B cell (primary cell): ENCODE measurements around the gene NCBP2. TPM values are rescaled to one million over a fixed set of nuclear protein-coding genes. Genes with fewer than 3 reads are reported as not detected.
"Not testable (repeated sequence)": the region's sequence is repeated elsewhere in the genome, so short reads cannot be mapped to it uniquely, and the experiment has no call there.

Experiments
- ATAC-seq: fragments of 200-7000 bp; cut with Tn5 transposase; one replicate; pipeline ENCODE4 v1.10.0; 2021; ENCODE audit warnings: low read depth, mild to moderate bottlenecking, moderate number of reproducible peaks, moderate library complexity
- CTCF ChIA-PET: fragments of 350-600 bp; sonication (Branson Sonifier 250); formaldehyde crosslinking; loops from one replicate; lab custom pipeline; 2021; ENCODE audit warnings: antibody characterized with exemption, inconsistent platforms; lab: Charles Lee
- POLR2A ChIA-PET: fragments of 350-600 bp; sonication (Branson Sonifier 250); formaldehyde crosslinking; loops from one replicate; lab custom pipeline; 2021; ENCODE audit warnings: antibody characterized with exemption; lab: Charles Lee
- DNase-seq: peaks from one replicate; pipeline ENCODE4 v3.0.0; 2013
- H2AFZ ChIP-seq: 2 replicates; pipeline ENCODE4 v1.6.1; 2012; ENCODE audit warnings: mild to moderate bottlenecking, low read depth, low read length; ENCODE audit not compliant: insufficient read depth, poor library complexity, severe bottlenecking
- H3K27ac ChIP-seq, 2 donors: 1 replicate in 1 of 2; 2 replicates in 1 of 2; pipeline ENCODE4 v1.5.1; 2012 to 2013; ENCODE audit warnings: low read length in 2 of 2, mild to moderate bottlenecking in 2 of 2, moderate library complexity in 1 of 2
- H3K27me3 ChIP-seq, 4 experiments: fragments of 200-600 bp in 1 of 4; sonication (generic) in 1 of 4; replicated peaks in 1 of 4; 1 replicate in 2 of 4; 2 replicates in 2 of 4; pipeline versions ENCODE4 v1.6.1 to v1.7.0; 2013 to 2016; ENCODE audit warnings: low read length in 3 of 4, mild to moderate bottlenecking in 2 of 4, mixed read lengths in 1 of 4, moderate library complexity in 1 of 4; ENCODE audit not compliant: insufficient read depth in 4 of 4, control insufficient read depth in 3 of 4; ENCODE audit errors: control extremely low read depth in 1 of 4
- H3K36me3 ChIP-seq, 2 experiments: replicated peaks in 1 of 2; 1 replicate in 1 of 2; 2 replicates in 1 of 2; pipeline versions ENCODE4 v1.6.1 to v1.7.1; 2013; ENCODE audit warnings: low read length in 1 of 2; ENCODE audit not compliant: insufficient read depth in 2 of 2, control insufficient read depth in 1 of 2; ENCODE audit errors: control extremely low read depth in 1 of 2, extremely low read depth in 1 of 2
- H3K4me1 ChIP-seq, 2 donors: fragments of 200-600 bp in 1 of 2; sonication (generic) in 1 of 2; 1 replicate in 1 of 2; 2 replicates in 1 of 2; pipeline versions ENCODE4 v1.5.1 to v1.6.1; 2013 to 2017; ENCODE audit warnings: low read length in 2 of 2; ENCODE audit not compliant: control insufficient read depth in 2 of 2, insufficient read depth in 2 of 2
- H3K4me2 ChIP-seq: replicated peaks from 2 replicates; pipeline ENCODE3; 2012; ENCODE audit warnings: mild to moderate bottlenecking, low read depth, low read length; ENCODE audit not compliant: poor library complexity, severe bottlenecking
- H3K4me3 ChIP-seq, 5 experiments: fragments of 200-600 bp in 1 of 5; sonication (generic) in 1 of 5; 1 replicate in 3 of 5; 2 replicates in 2 of 5; pipeline versions ENCODE4 v1.5.1 to v1.7.0; 2011 to 2016; ENCODE audit warnings: low read length in 4 of 5, mild to moderate bottlenecking in 4 of 5, low read depth in 2 of 5, control low read depth in 1 of 5, moderate library complexity in 1 of 5; ENCODE audit not compliant: insufficient read depth in 1 of 5; ENCODE audit errors: control extremely low read depth in 1 of 5, extremely low read depth in 1 of 5
- H3K79me2 ChIP-seq: fragments of 200-600 bp; sonication (generic); one replicate; pipeline ENCODE4 v1.6.0; 2016; ENCODE audit warnings: low read length; ENCODE audit not compliant: control insufficient read depth, insufficient read depth
- H3K9ac ChIP-seq: fragments of 200-600 bp; sonication (generic); 2 replicates; pipeline ENCODE4 v1.6.1; 2017; ENCODE audit warnings: mild to moderate bottlenecking, low read length, moderate library complexity
- H3K9me3 ChIP-seq, 3 donors: one replicate each; pipeline versions ENCODE4 v1.6.1 to v1.7.1; 2013; ENCODE audit warnings: low read length in 2 of 3; ENCODE audit not compliant: control insufficient read depth in 2 of 3, insufficient read depth in 1 of 3; ENCODE audit errors: control extremely low read depth in 1 of 3
- H4K20me1 ChIP-seq: 2 replicates; pipeline ENCODE4 v1.6.0; 2012; ENCODE audit warnings: mild to moderate bottlenecking, low read length; ENCODE audit not compliant: insufficient read depth, control insufficient read depth, poor library complexity, severe bottlenecking
- H3K27ac Mint-ChIP-seq: one replicate; pipeline ENCODE4 v1.8.0; 2021; ENCODE audit warnings: mixed read lengths
- H3K27me3 Mint-ChIP-seq: one replicate; pipeline ENCODE4 v1.8.0; 2021; ENCODE audit warnings: mixed read lengths
- H3K4me1 Mint-ChIP-seq: one replicate; pipeline ENCODE4 v1.8.0; 2021; ENCODE audit warnings: mixed read lengths
- H3K4me3 Mint-ChIP-seq: one replicate; pipeline ENCODE4 v1.8.0; 2021; ENCODE audit warnings: mixed read lengths
- H3K9me3 Mint-ChIP-seq: one replicate; pipeline ENCODE4 v1.8.0; 2022; ENCODE audit warnings: mixed read lengths; ENCODE audit not compliant: insufficient read depth
- CTCF ChIP-seq: fragments of 200-600 bp; IDR thresholded peaks from one replicate; pipeline ENCODE4 v1.8.0; 2022; ENCODE audit warnings: antibody characterized with exemption, mild to moderate bottlenecking
- EZH2 ChIP-seq: IDR thresholded peaks from 2 replicates; pipeline ENCODE4 v1.6.1; 2012; ENCODE audit warnings: borderline replicate concordance, low read depth, mild to moderate bottlenecking, moderate library complexity, low read length; ENCODE audit not compliant: insufficient read depth, poor library complexity, severe bottlenecking
- WGBS: methylation state at CpG from one replicate; pipeline ENCODE4 v1.1.5; 2013; ENCODE audit warnings: missing lambda C conversion rate; ENCODE audit not compliant: insufficient coverage; 5-methylcytosine and 5-hydroxymethylcytosine counted together
- intact Hi-C: fragments of 100-400 bp; cut with micrococcal nuclease; formaldehyde crosslinking; loops from one replicate; pipeline ENCODE4 v1.10.0; 2022
- polyA plus RNA-seq: library from polyadenylated mRNA; depleted of rRNA; stranded (reverse); fragments of >200 nt; gene quantifications from 2 replicates; pipeline ENCODE4 v1.2.3, GENCODE V29; 2012
- total RNA-seq, 2 donors: library from RNA; stranded (reverse); fragments of 120-200 nt in 1 of 2; gene quantifications; 1 replicate in 1 of 2; 2 replicates in 1 of 2; pipeline versions ENCODE4 v1.2.3 to v1.2.4, GENCODE V29; 2013 to 2022

Gene NCBP2
- total and polyA plus RNA-seq, 2 donors (not counting 1 experiment from before 2014, with no cell fraction given), result 25.5 to 95.0 TPM

DNA sequence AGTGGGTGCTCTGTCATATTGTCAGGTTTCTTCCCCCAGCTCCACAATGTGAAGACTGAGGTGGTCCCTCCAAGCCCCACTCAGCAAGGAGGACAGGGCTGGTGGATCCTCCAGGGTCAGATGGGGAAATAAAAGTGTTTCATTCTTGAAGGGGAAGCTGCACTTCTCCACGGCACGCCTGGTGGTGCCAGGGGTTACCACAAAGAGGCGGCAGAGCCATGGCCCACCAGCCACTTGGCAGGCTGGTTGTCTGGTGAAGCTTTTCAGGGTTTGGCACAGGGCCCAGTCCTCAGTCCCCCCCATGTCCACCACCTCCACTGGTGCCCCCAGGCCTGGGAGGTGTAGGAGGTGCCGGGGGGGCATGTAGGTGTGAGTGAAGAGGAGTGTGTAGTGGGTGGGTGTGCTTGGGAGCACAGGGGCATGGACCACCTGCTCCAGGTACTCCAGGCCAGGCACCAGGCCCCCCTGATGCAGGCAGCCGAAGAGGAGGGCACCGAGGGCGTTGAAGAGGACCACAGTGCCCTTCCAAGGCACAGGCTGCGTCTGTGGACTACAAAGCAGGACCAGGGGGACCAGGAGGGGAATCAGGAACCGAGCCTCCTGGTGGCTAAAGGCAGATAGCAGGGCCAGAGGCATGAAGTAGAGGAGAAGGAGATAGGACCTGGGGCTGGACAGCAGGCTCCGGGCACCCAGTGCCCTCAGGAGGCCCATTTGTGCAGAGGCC, 5.0 kb upstream of the NCBP2 start:
- CTCF ChIA-PET, result no interaction called here
- peaks cover 13% of the 10 kb centered on the region for H4K20me1 ChIP-seq
- peaks cover 9 to 10% of the 10 kb centered on the region in 2 donors for H3K4me1 ChIP-seq
- no peak overlapping the region for H3K4me3 Mint-ChIP-seq
- H3K27me3 ChIP-seq, result no peaks in the 10 kb centered on the region
- intact Hi-C loops, result no loop called here
- POLR2A ChIA-PET, result no interaction called here
- DNase-seq, result no peak
- H3K27me3 Mint-ChIP-seq, result no peaks in the 10 kb centered on the region
- WGBS, result 90% methylated on average over 8 of the region's 10 CpGs
- no peak for ATAC-seq
- no peak overlapping the region for H3K4me3 ChIP-seq
- no peak for TF ChIP-seq EZH2
- TF ChIP-seq CTCF, result no peak
- no peaks in the 10 kb centered on the region for H3K9me3 ChIP-seq
- H3K27ac Mint-ChIP-seq, result no peak overlapping the region
- H3K9me3 Mint-ChIP-seq, result no peaks in the 10 kb centered on the region
- H3K36me3 ChIP-seq, result peaks cover 0 to 3% of the 10 kb centered on the region in 2 experiments
- H3K4me1 Mint-ChIP-seq, result peaks cover 20% of the 10 kb centered on the region
- no peak overlapping the region for H3K4me2 ChIP-seq
- H3K79me2 ChIP-seq, result peaks cover 22% of the 10 kb centered on the region
- H2AFZ ChIP-seq, result no peak overlapping the region
- no peak overlapping the region for H3K9ac ChIP-seq
- no peak overlapping the region for H3K27ac ChIP-seq

- Histone ChIP-seq H3K4me2 (peak overlapping the region; percentile 93), H4K20me1 (peaks cover 18% of the 10 kb centered on the region), H3K4me1 (peaks cover 29 to 35% of the 10 kb centered on the region in 2 donors), H3K79me2 (peaks cover 51% of the 10 kb centered on the region)
- H3K9ac ChIP-seq, intact Hi-C loops, H3K36me3 ChIP-seq, H3K27me3 ChIP-seq, DNase-seq, H3K9me3 ChIP-seq, H3K4me3 ChIP-seq, H3K9me3 Mint-ChIP-seq, H3K27ac ChIP-seq, ATAC-seq, H3K27me3 Mint-ChIP-seq, H2AFZ ChIP-seq, POLR2A ChIA-PET: not testable (repeated sequence)
- peak overlapping the region; percentile 52 for H3K27ac Mint-ChIP-seq
- CTCF ChIA-PET, result interaction anchor here (1.6 to 2.9 kb wide), 2 partner anchors 26 kb away, joined by 4 to 14 read pairs; no protein-coding TSS in a partner anchor
- peak overlapping the region; percentile 98 for H3K4me3 Mint-ChIP-seq
- H3K4me1 Mint-ChIP-seq, result peaks cover 47% of the 10 kb centered on the region
- 95% methylated on average over 10 of the region's 14 CpGs for WGBS
Observed at GRCh38 chr3:196944037-196944790, 1.9 kb upstream of the NCBP2 start.
